Osteocyte (in vitro differentiated cells): ENCODE results near the gene PCBP1. TPM values are rescaled to one million over a fixed set of nuclear protein-coding genes. Genes with fewer than 3 reads are reported as not detected.
A peak's percentile ranks its signal among the peaks of the same experiment; 100 is the strongest.
"Not testable (repeated sequence)": the region's sequence is repeated elsewhere in the genome, so short reads cannot be mapped to it uniquely, and the experiment has no call there.

Experiments used
- DNase-seq: peaks from one replicate; pipeline ENCODE4 v3.0.0; 2021; ENCODE audit warnings: mixed read lengths; ENCODE audit not compliant: unreplicated experiment; ENCODE audit errors: extremely low spot score
- H3K27ac Mint-ChIP-seq: one replicate; pipeline ENCODE4 v1.8.0; 2021; ENCODE audit warnings: mild to moderate bottlenecking, mixed read lengths; ENCODE audit not compliant: unreplicated experiment
- H3K27me3 Mint-ChIP-seq: one replicate; pipeline ENCODE4 v1.8.0; 2021; ENCODE audit warnings: mixed read lengths; ENCODE audit not compliant: unreplicated experiment
- H3K36me3 Mint-ChIP-seq: one replicate; pipeline ENCODE4 v1.8.0; 2021; ENCODE audit warnings: mixed read lengths; ENCODE audit not compliant: unreplicated experiment
- H3K4me1 Mint-ChIP-seq: one replicate; pipeline ENCODE4 v1.8.0; 2021; ENCODE audit warnings: mixed read lengths; ENCODE audit not compliant: unreplicated experiment
- H3K4me3 Mint-ChIP-seq: one replicate; pipeline ENCODE4 v1.8.0; 2021; ENCODE audit warnings: mild to moderate bottlenecking, moderate library complexity, mixed read lengths; ENCODE audit not compliant: unreplicated experiment
- H3K9me3 Mint-ChIP-seq: one replicate; pipeline ENCODE4 v1.8.0; 2021; ENCODE audit warnings: mixed read lengths; ENCODE audit not compliant: unreplicated experiment
- CTCF ChIP-seq: fragments of 200-600 bp; sonication (generic); IDR thresholded peaks from 2 replicates; pipeline ENCODE4 v1.5.0; 2021; ENCODE audit warnings: antibody characterized with exemption, mild to moderate bottlenecking, moderate library complexity
- total RNA-seq: library from RNA; stranded (reverse); gene quantifications from 2 replicates; pipeline ENCODE4 v1.2.1, GENCODE V29; 2021

The PCBP1 gene
- total RNA-seq, 1 donor from 2014 or later, result 261 TPM

DNA sequence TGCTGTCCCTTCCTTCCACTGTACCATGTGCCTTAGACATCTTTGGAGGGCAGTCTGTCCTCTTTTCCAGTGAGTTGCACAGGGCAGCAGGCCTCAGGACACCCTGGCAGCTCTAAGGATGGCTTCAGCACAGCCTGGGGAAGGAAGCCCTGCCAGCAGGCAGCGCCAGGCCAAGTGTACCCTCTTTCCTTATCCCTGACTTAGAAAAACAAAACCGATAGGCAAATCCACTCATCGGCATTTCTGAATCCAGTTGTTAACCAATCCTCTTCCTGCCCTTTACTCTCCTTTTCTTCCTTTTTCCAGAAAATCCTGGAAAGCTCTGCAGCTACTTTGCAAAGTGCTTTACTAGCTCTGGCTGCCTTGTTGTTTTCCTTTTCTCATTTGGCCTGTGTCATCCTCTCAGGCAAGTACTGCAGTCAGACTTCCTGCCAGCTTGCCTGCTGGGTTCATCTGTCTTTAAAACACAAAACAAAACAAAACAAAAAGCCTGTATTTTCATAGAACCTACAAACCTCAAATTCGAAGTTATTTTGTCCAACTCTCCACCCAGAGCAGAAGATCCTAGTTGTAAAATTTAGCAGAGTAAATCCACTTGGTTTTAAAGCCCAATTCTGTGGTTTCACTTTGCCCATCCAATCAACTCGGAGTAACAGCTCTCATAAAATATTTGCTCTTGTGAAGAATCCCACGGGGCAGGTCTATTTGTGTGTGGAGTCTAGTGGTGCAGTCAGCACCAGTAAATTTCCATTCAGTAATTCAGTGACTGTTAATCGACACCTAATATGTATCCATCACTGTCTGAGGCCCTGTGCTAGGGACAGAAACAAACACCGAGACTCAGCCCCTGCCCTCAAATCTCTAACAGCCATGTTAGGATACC is 45.2 kb downstream of the PCBP1 start:
- Mint-ChIP-seq H3K9me3 (peaks cover 4% of the 10 kb centered on the region), H3K27ac (peak overlapping the region; percentile 99), H3K4me3 (peak overlapping the region; percentile 80)

DNA sequence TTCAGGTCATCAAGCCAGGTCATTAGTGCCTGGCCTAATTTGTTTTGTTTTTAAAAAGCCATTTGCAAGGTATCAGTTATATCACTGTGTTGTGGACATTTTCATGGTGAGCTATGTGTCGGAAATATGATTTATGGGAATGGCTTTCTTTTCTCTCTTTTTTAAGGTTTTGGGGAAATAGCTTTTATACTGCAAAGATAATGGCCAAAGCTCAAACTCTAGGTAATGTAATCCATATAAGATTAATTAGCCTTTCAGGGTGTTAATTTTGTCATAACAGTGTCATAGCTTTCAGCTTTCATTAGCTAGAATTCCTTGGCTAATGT is 45.8 kb downstream of the PCBP1 start:
- peaks cover 58% of the 10 kb centered on the region for H3K4me1 Mint-ChIP-seq
- H3K9me3 Mint-ChIP-seq, result peaks cover 4% of the 10 kb centered on the region
- peak overlapping the region; percentile 99 for H3K27ac Mint-ChIP-seq
- no peaks in the 10 kb centered on the region for H3K27me3 Mint-ChIP-seq
- DNase-seq, result no peak
- no peaks in the 10 kb centered on the region for H3K36me3 Mint-ChIP-seq
- no peak for TF ChIP-seq CTCF
- peak overlapping the region; percentile 80 for H3K4me3 Mint-ChIP-seq

More for the DNA sequence above, 45.2 kb downstream of the PCBP1 start:
- Mint-ChIP-seq H3K27me3 (no peaks in the 10 kb centered on the region), H3K4me1 (peaks cover 59% of the 10 kb centered on the region), H3K36me3 (no peaks in the 10 kb centered on the region)
- no peak for DNase-seq
- peak; percentile 19 for TF ChIP-seq CTCF

GRCh38 chr2:70133491-70134322 is 46.4 kb downstream of the PCBP1 start:
- Mint-ChIP-seq H3K27ac (peak overlapping the region; percentile 99), H3K9me3 (peaks cover 4% of the 10 kb centered on the region), H3K27me3 (no peaks in the 10 kb centered on the region), H3K36me3 (no peaks in the 10 kb centered on the region), H3K4me1 (peaks cover 55% of the 10 kb centered on the region), H3K4me3 (peak overlapping the region; percentile 80)
- TF ChIP-seq CTCF, result no peak
- no peak for DNase-seq

DNA sequence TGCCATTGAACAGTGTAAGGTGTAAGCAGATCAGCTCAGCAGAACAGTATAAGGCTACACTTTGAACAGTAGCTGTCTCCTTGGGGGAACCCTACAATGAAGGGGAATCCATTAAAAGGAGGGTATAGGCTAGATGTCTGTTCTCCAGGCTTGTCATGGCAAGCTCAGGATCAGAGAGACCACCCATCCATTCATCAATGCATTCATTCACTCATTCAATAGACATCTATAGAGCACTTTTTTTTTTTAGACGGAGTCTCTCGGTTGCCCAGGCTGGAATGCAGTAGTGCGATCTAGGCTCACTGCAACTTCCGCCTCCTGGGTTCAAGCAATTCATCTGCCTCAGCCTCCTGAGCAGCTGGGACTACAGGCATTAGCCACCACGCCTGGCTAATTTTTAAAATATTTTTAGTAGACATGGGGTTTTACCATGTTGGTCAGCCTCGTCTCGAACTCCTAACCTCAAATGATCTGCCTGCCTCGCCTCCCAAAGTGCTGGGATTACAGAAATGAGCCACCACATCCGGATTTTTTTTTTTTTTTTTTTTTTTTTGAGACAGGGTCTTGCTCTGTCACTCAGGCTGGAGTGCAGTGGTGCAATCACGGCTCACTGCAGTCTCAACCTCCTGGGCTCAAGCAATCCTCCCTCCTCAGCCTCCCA is 47.2 kb downstream of the PCBP1 start:
- not testable (repeated sequence) for DNase-seq, H3K4me3 Mint-ChIP-seq, H3K9me3 Mint-ChIP-seq, H3K27me3 Mint-ChIP-seq, H3K36me3 Mint-ChIP-seq
- Mint-ChIP-seq H3K4me1 (peaks cover 56% of the 10 kb centered on the region), H3K27ac (peak overlapping the region; percentile 99)

Other genes with a start within 250 kb of the PCBP1 start
- gene SNRNP27, start 193.5 kb upstream of the PCBP1 start, total RNA-seq, result 49.2 and 51.8 TPM in 2 replicates
- 7.9 and 8.2 TPM in 2 replicates for gene MXD1, start 172.4 kb upstream of the PCBP1 start, total RNA-seq
- gene ASPRV1, start 125.8 kb upstream of the PCBP1 start, total RNA-seq, result 0.52 and 0.75 TPM in 2 replicates
- 21.9 and 25.7 TPM in 2 replicates for gene C2orf42, start 103.5 kb downstream of the PCBP1 start, total RNA-seq
- gene TIA1, start 161.2 kb downstream of the PCBP1 start, total RNA-seq, result 176 and 179 TPM in 2 replicates
- gene PCYOX1, start 170.7 kb downstream of the PCBP1 start, total RNA-seq, result 79.2 and 83.6 TPM in 2 replicates
- 114 and 124 TPM in 2 replicates for gene SNRPG, start 206.3 kb downstream of the PCBP1 start, total RNA-seq
- gene FAM136A, start 214.6 kb downstream of the PCBP1 start, total RNA-seq, result 33.9 and 35.0 TPM in 2 replicates